ENCODE data around the gene LARGE1. TPM values are rescaled to one million over a fixed set of nuclear protein-coding genes. Genes with fewer than 3 reads are reported as not detected.

LARGE1 gene
- total RNA-seq, 1 experiment from 2014 or later = 5.2 TPM

GRCh38 chr22:33455036-33455435, 465.2 kb downstream of the LARGE1 start:
- POLR2A ChIA-PET = no interaction called here
- CTCF ChIA-PET = no interaction called here
- Mint-ChIP-seq H3K27me3 (ENCODE audit: insufficient read depth, unreplicated experiment) (no peaks in the 10 kb centered on the region), H3K4me3 (ENCODE audit: unreplicated experiment) (no peak overlapping the region), H3K4me1 (ENCODE audit: insufficient read depth, unreplicated experiment) (no peaks in the 10 kb centered on the region), H3K9me3 (ENCODE audit: unreplicated experiment) (no peaks in the 10 kb centered on the region), H3K27ac (ENCODE audit: low read depth, unreplicated experiment) (no peak overlapping the region), H3K36me3 (ENCODE audit: insufficient read depth, unreplicated experiment) (no peaks in the 10 kb centered on the region)
- no peak for DNase-seq (ENCODE audit: unreplicated experiment)
- no TSS peak for BruUV-seq (replicated peaks)
- intact Hi-C loops (cut with micrococcal nuclease) = no loop called here
- no peak for TF ChIP-seq CTCF (IDR thresholded peaks at IDR 0.05; ENCODE audit: unreplicated experiment)

- TF ChIP-seq CTCF (IDR thresholded peaks at IDR 0.05; ENCODE audit: unreplicated experiment) = no peak
- no peak for DNase-seq (ENCODE audit: unreplicated experiment)
- Mint-ChIP-seq H3K36me3 (ENCODE audit: insufficient read depth, unreplicated experiment) (no peaks in the 10 kb centered on the region), H3K9me3 (ENCODE audit: unreplicated experiment) (no peaks in the 10 kb centered on the region), H3K4me3 (ENCODE audit: unreplicated experiment) (no peak overlapping the region), H3K4me1 (ENCODE audit: insufficient read depth, unreplicated experiment) (no peaks in the 10 kb centered on the region), H3K27me3 (ENCODE audit: insufficient read depth, unreplicated experiment) (no peaks in the 10 kb centered on the region), H3K27ac (ENCODE audit: low read depth, unreplicated experiment) (no peak overlapping the region)
- ChIA-PET CTCF (interaction anchor here (0.6 to 1.7 kb wide), 2 partner anchors 13 to 240 kb away, joined by 4 to 8 read pairs; no protein-coding TSS in a partner anchor), POLR2A (no interaction called here)
- BruUV-seq (replicated peaks) = no TSS peak
- intact Hi-C loops (cut with micrococcal nuclease) = no loop called here
Observed at GRCh38 chr22:33451866-33452469, 468.3 kb downstream of the LARGE1 start.

GRCh38 chr22:33450756-33451155, 469.5 kb downstream of the LARGE1 start:
- no peaks in the 10 kb centered on the region for H3K36me3 Mint-ChIP-seq (ENCODE audit: insufficient read depth, unreplicated experiment)
- H3K27ac Mint-ChIP-seq (ENCODE audit: low read depth, unreplicated experiment) = no peak overlapping the region
- intact Hi-C loops (cut with micrococcal nuclease) = no loop called here
- H3K4me1 Mint-ChIP-seq (ENCODE audit: insufficient read depth, unreplicated experiment) = no peaks in the 10 kb centered on the region
- no peaks in the 10 kb centered on the region for H3K27me3 Mint-ChIP-seq (ENCODE audit: insufficient read depth, unreplicated experiment)
- no peak for TF ChIP-seq CTCF (IDR thresholded peaks at IDR 0.05; ENCODE audit: unreplicated experiment)
- H3K4me3 Mint-ChIP-seq (ENCODE audit: unreplicated experiment) = no peak overlapping the region
- ChIA-PET CTCF (interaction anchor here (0.6 to 1.7 kb wide), 3 partner anchors 12 to 168 kb away, joined by 3 to 8 read pairs (median 3); no protein-coding TSS in a partner anchor), POLR2A (no interaction called here)
- DNase-seq (ENCODE audit: unreplicated experiment) = no peak
- no TSS peak for BruUV-seq (replicated peaks)
- H3K9me3 Mint-ChIP-seq (ENCODE audit: unreplicated experiment) = no peaks in the 10 kb centered on the region

GRCh38 chr22:33447733-33448132, 472.5 kb downstream of the LARGE1 start:
- Mint-ChIP-seq H3K36me3 (ENCODE audit: insufficient read depth, unreplicated experiment) (no peaks in the 10 kb centered on the region), H3K27ac (ENCODE audit: low read depth, unreplicated experiment) (no peak overlapping the region), H3K4me3 (ENCODE audit: unreplicated experiment) (no peak overlapping the region), H3K9me3 (ENCODE audit: unreplicated experiment) (no peaks in the 10 kb centered on the region), H3K27me3 (ENCODE audit: insufficient read depth, unreplicated experiment) (no peaks in the 10 kb centered on the region), H3K4me1 (ENCODE audit: insufficient read depth, unreplicated experiment) (peaks cover 6% of the 10 kb centered on the region)
- DNase-seq (ENCODE audit: unreplicated experiment) = no peak
- TF ChIP-seq CTCF (IDR thresholded peaks at IDR 0.05; ENCODE audit: unreplicated experiment) = no peak
- CTCF ChIA-PET = interaction anchor here (0.5 to 0.6 kb wide), 2 partner anchors 69 to 1791 kb away, joined by 3 read pairs; no protein-coding TSS in a partner anchor
- POLR2A ChIA-PET = no interaction called here
- no TSS peak for BruUV-seq (replicated peaks)
- intact Hi-C loops (cut with micrococcal nuclease) = no loop called here

All from MCF 10A (cell line).